ENCODE results near the gene PUM1.

The PUM1 gene

GRCh38 chr1:31031330-31032143 lies 34.0 kb downstream of the PUM1 start:
- DNase-seq (ENCODE audit: low spot score): no peak

- DNase-seq (ENCODE audit: low spot score): no peak
These were observed 36.5 kb downstream of the PUM1 start for GRCh38 chr1:31029026-31029425.

GRCh38 chr1:31027693-31028526 lies 37.6 kb downstream of the PUM1 start:
- no peak for DNase-seq (ENCODE audit: low spot score)

GRCh38 chr1:31022259-31022658 lies 43.3 kb downstream of the PUM1 start:
- DNase-seq (ENCODE audit: low spot score): no peak

- no peak for DNase-seq (ENCODE audit: low spot score)
These were observed 45.3 kb downstream of the PUM1 start for GRCh38 chr1:31020007-31020790.

GRCh38 chr1:31019401-31019800 lies 46.1 kb downstream of the PUM1 start:
- no peak for DNase-seq (ENCODE audit: low spot score)

GRCh38 chr1:31016868-31017267 lies 48.6 kb downstream of the PUM1 start:
- no peak for DNase-seq (ENCODE audit: low spot score)

GRCh38 chr1:31013187-31013864 lies 52.2 kb downstream of the PUM1 start:
- DNase-seq (ENCODE audit: low spot score): no peak

- DNase-seq (ENCODE audit: low spot score): no peak
These were observed 53.1 kb downstream of the PUM1 start for GRCh38 chr1:31012210-31012924.

- no peak for DNase-seq (ENCODE audit: low spot score)
These were observed 53.8 kb downstream of the PUM1 start for GRCh38 chr1:31011719-31012118.

- DNase-seq (ENCODE audit: low spot score): no peak
These were observed 55.2 kb downstream of the PUM1 start for GRCh38 chr1:31010086-31010989.

GRCh38 chr1:31007462-31007991 lies 58.0 kb downstream of the PUM1 start:
- no peak for DNase-seq (ENCODE audit: low spot score)

- DNase-seq (ENCODE audit: low spot score): no peak
These were observed 58.8 kb downstream of the PUM1 start for GRCh38 chr1:31006747-31007146.

GRCh38 chr1:31005617-31006166 lies 59.8 kb downstream of the PUM1 start:
- no peak for DNase-seq (ENCODE audit: low spot score)

- no peak for DNase-seq (ENCODE audit: low spot score)
These were observed 60.3 kb downstream of the PUM1 start for GRCh38 chr1:31005198-31005597.

- DNase-seq (ENCODE audit: low spot score): no peak
These were observed 61.3 kb downstream of the PUM1 start for GRCh38 chr1:31004231-31004621.

GRCh38 chr1:31003613-31004230 lies 61.8 kb downstream of the PUM1 start:
- DNase-seq (ENCODE audit: low spot score): no peak

GRCh38 chr1:31000301-31000700 lies 65.2 kb downstream of the PUM1 start:
- DNase-seq (ENCODE audit: low spot score): no peak

- no peak for DNase-seq (ENCODE audit: low spot score)
These were observed 66.6 kb downstream of the PUM1 start for GRCh38 chr1:30998887-30999286.
